ENCODE results near the gene INPP5A.

The INPP5A gene

DNA sequence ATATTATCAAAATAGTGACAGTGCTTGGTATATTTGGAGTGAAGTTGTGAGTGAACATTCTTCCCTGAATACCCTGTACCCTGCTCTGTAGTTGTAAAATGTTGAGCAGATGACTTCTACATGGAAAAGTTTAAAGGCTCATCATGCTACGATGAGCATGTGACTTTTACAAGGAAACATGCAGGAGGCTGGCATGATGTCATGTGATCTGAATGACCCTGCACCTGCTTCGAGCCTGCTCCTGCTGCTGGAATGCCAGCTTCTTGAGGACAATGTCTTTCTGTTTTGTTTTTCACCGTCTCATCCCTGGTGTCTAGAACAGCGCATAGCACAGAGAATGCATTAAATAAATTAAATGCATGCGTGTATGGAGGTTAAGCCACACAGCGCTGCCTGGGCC, 5.4 kb upstream of the INPP5A start:
- H3F3A ChIP-seq (ENCODE audit: low read depth): no peaks in the 10 kb centered on the region
- no peak overlapping the region for H3K4me3 ChIP-seq (ENCODE audit: low read length, poor library complexity, severe bottlenecking)
- peaks cover 12% of the 10 kb centered on the region for H3K79me2 ChIP-seq (ENCODE audit: insufficient read depth, low read length)
- no peak for TF ChIP-seq EZH2phosphoT487 (IDR thresholded peaks at IDR 0.05; ENCODE audit: borderline replicate concordance)
- TF ChIP-seq, protein P1, sequence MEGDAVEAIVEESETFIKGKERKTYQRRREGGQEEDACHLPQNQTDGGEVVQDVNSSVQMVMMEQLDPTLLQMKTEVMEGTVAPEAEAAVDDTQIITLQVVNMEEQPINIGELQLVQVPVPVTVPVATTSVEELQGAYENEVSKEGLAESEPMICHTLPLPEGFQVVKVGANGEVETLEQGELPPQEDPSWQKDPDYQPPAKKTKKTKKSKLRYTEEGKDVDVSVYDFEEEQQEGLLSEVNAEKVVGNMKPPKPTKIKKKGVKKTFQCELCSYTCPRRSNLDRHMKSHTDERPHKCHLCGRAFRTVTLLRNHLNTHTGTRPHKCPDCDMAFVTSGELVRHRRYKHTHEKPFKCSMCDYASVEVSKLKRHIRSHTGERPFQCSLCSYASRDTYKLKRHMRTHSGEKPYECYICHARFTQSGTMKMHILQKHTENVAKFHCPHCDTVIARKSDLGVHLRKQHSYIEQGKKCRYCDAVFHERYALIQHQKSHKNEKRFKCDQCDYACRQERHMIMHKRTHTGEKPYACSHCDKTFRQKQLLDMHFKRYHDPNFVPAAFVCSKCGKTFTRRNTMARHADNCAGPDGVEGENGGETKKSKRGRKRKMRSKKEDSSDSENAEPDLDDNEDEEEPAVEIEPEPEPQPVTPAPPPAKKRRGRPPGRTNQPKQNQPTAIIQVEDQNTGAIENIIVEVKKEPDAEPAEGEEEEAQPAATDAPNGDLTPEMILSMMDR (conservative IDR thresholded peaks at IDR 0.05; ENCODE audit: low read length): no peak
- no peak overlapping the region for H3K9ac ChIP-seq (ENCODE audit: low read depth, low read length, poor library complexity, severe bottlenecking)
- peaks cover 19% of the 10 kb centered on the region for H3K4me1 ChIP-seq (ENCODE audit: insufficient read depth, low read length, poor library complexity, severe bottlenecking)
- no peaks in the 10 kb centered on the region for H3K9me2 ChIP-seq (replicated peaks; ENCODE audit: low read depth, low read length)
- H3K27me3 ChIP-seq (ENCODE audit: insufficient read depth, low read length, poor library complexity, severe bottlenecking): no peaks in the 10 kb centered on the region
- H2AFZ ChIP-seq (ENCODE audit: low read length): no peak overlapping the region
- H3K36me3 ChIP-seq (ENCODE audit: insufficient read depth, low read length): no peaks in the 10 kb centered on the region
- peaks cover 3% of the 10 kb centered on the region for H4K20me1 ChIP-seq (ENCODE audit: insufficient read depth, low read length, poor library complexity, severe bottlenecking)
- H3K9me3 ChIP-seq (ENCODE audit: insufficient read depth, low read depth, low read length): peaks cover 6% of the 10 kb centered on the region; the same call in 1 of the 2 replicates
- H3K4me2 ChIP-seq (ENCODE audit: low read depth, low read length, poor library complexity, severe bottlenecking): no peak overlapping the region

DNA sequence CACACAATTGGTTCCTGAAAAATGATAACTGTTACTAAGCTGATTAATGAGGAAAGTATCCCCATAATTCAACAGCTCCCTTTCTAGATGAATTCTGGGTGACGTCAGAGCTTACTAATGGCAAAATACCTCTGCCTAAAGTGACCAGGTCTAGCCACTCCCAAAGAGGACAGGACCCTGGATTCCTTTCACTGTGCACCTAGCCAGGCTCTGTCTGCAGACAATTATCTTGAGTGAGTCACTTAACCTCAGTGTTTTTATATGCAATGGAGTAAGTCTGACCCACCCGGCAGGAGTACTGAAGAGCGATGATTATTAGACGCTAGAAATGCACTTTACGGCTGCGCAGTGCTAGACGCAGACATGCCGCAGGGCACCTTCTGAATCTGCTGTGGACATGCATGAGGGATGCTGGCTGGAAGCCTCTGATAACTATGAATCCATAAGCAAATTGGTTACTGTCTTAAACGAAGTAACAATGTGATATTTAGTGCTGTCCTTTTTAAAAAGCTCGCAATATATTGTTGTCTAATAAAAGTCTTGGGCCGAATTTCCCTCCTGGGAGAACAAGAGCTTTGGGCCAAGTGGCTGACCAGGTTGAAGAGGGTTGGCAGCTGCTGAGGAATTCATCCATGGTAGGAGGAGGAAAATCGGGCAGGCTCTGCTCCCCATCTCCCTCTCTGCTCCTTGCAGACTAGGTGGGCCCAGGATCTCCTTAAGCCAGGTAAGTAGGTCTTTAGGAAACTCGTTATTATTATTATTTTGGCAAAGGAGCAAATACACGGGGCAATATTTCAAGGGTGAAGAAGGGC, 4.6 kb upstream of the INPP5A start:
- Histone ChIP-seq H3K4me3 (ENCODE audit: low read length, poor library complexity, severe bottlenecking) (no peak overlapping the region), H2AFZ (ENCODE audit: low read length) (no peak overlapping the region), H4K20me1 (ENCODE audit: insufficient read depth, low read length, poor library complexity, severe bottlenecking) (peaks cover 3% of the 10 kb centered on the region), H3K9ac (ENCODE audit: low read depth, low read length, poor library complexity, severe bottlenecking) (no peak overlapping the region), H3K36me3 (ENCODE audit: insufficient read depth, low read length) (no peaks in the 10 kb centered on the region), H3K9me2 (replicated peaks; ENCODE audit: low read depth, low read length) (no peaks in the 10 kb centered on the region), H3K4me1 (ENCODE audit: insufficient read depth, low read length, poor library complexity, severe bottlenecking) (peaks cover 19% of the 10 kb centered on the region), H3F3A (ENCODE audit: low read depth) (no peaks in the 10 kb centered on the region), H3K27me3 (ENCODE audit: insufficient read depth, low read length, poor library complexity, severe bottlenecking) (no peaks in the 10 kb centered on the region), H3K9me3 (ENCODE audit: insufficient read depth, low read depth, low read length) (peaks cover 6% of the 10 kb centered on the region; the same call in 1 of the 2 replicates), H3K4me2 (ENCODE audit: low read depth, low read length, poor library complexity, severe bottlenecking) (no peak overlapping the region), H3K79me2 (ENCODE audit: insufficient read depth, low read length) (peaks cover 13% of the 10 kb centered on the region)
- TF ChIP-seq, protein P1 (conservative IDR thresholded peaks at IDR 0.05; ENCODE audit: low read length): no peak
- TF ChIP-seq EZH2phosphoT487 (IDR thresholded peaks at IDR 0.05; ENCODE audit: borderline replicate concordance): no peak

DNA sequence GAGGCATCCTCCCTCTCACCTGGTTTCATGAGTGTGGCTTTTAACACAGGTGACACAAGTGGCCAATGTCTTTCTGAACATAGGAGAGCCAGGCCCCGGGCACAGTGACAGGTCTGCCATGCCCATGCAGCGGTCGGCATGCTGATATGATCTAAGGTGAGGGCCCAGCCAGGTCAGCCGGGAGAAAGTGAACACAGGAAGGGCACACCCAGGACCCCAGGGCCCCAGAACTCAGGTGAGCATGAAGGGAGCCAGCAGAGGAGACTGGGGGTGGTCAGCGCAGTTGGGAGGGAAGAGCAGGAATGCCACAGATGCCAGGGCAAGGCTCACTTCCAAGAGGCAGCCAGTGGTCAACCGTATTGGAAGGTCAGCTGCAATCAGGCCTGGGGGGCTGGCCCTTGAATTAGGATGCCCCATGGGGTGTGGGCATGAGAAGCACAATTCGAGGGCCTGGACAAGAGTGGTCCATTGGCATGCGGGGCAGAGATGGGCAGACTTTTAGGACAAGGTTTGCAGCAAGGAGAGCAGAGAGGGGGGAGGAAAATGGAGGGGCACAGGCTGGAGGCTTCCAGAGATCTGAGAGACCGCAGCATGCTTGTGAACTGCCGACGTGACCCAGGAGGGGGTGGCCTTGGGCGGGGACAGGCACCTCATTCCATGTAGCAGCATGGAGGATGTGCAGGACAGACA, 3.9 kb upstream of the INPP5A start:
- TF ChIP-seq, protein P1 (conservative IDR thresholded peaks at IDR 0.05; ENCODE audit: low read length): no peak
- TF ChIP-seq EZH2phosphoT487 (IDR thresholded peaks at IDR 0.05; ENCODE audit: borderline replicate concordance): no peak
- H4K20me1 ChIP-seq (ENCODE audit: insufficient read depth, low read length, poor library complexity, severe bottlenecking): peaks cover 9% of the 10 kb centered on the region
- H3K27me3 ChIP-seq (ENCODE audit: insufficient read depth, low read length, poor library complexity, severe bottlenecking): no peaks in the 10 kb centered on the region
- H3K9me2 ChIP-seq (replicated peaks; ENCODE audit: low read depth, low read length): no peaks in the 10 kb centered on the region
- H2AFZ ChIP-seq (ENCODE audit: low read length): no peak overlapping the region
- H3F3A ChIP-seq (ENCODE audit: low read depth): no peaks in the 10 kb centered on the region
- H3K79me2 ChIP-seq (ENCODE audit: insufficient read depth, low read length): peaks cover 21% of the 10 kb centered on the region
- H3K4me1 ChIP-seq (ENCODE audit: insufficient read depth, low read length, poor library complexity, severe bottlenecking): peaks cover 25% of the 10 kb centered on the region
- peaks cover 6% of the 10 kb centered on the region; the same call in 1 of the 2 replicates for H3K9me3 ChIP-seq (ENCODE audit: insufficient read depth, low read depth, low read length)
- no peak overlapping the region for H3K4me2 ChIP-seq (ENCODE audit: low read depth, low read length, poor library complexity, severe bottlenecking)
- no peak overlapping the region for H3K4me3 ChIP-seq (ENCODE audit: low read length, poor library complexity, severe bottlenecking)
- no peak overlapping the region for H3K9ac ChIP-seq (ENCODE audit: low read depth, low read length, poor library complexity, severe bottlenecking)
- H3K36me3 ChIP-seq (ENCODE audit: insufficient read depth, low read length): no peaks in the 10 kb centered on the region

Data from Loucy (cell line).